Islet of Langerhans (tissue), 1 donor: ENCODE data around the gene TMEM132D.

Experiments used
- FAIRE-seq: peaks from one replicate; lab custom pipeline; 2011; peaks lifted over from hg19 to GRCh38; lab: Jason Lieb, UNC

Gene TMEM132D

DNA sequence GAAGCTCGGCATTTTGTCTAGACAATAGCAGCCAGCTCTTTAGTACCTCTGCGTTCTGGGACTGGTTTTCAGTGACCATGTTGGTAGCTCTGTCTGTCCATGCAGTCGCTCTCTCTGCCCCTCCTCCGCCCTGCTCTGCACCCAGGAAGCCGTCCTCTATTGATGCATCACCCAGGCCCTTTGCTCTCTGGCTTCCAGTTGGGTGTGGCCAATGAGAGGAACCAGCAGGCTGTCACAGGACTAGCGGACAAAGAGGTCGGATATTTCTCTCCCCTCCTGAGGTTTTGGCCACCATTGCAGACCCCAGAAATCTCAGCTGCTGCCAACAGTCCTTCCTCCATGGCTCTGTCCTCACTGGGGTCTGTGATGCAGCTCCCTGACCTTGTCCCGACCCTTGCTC is 180.6 kb downstream of the TMEM132D start:
- FAIRE-seq, result no peak

DNA sequence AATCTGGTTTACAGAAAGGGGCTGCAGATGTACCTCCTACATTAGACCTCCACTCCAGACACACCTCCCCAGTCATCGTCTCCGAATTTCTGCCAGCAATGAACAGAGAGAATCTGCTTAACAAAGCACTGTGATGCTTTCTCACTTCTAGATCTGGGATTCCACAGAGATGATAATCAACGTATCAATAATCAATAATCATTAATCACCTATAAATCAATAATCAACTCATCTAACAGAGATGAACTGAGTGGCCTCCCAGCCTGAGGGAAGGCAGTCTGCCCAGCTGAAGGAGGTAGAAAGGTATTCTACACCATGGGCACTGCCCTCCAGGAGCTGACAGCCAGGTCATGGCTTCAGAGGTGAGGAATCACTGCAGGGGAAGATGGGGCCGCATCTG is 183.2 kb downstream of the TMEM132D start:
- FAIRE-seq, result no peak

DNA sequence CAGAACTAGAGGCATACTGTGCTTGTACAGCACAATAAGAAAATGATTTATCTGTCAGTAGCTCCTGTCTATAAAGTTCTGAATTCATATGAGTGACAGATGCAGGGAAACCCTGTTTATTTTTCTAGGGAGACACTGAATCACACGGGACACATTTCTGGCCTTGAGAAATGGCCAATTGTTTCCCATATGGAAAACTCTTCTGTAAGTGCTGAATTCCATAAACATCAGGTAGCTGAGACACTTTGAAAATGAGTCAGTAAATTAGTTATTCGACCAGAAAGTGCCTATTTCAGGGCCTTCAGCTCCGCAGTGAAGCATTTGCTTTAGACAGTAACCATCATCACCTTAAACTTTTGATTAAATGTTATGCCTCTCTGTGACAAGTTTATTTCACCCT is 184.4 kb downstream of the TMEM132D start:
- no peak for FAIRE-seq

GRCh38 chr12:129717438-129717837 is 186.4 kb downstream of the TMEM132D start:
- no peak for FAIRE-seq

DNA sequence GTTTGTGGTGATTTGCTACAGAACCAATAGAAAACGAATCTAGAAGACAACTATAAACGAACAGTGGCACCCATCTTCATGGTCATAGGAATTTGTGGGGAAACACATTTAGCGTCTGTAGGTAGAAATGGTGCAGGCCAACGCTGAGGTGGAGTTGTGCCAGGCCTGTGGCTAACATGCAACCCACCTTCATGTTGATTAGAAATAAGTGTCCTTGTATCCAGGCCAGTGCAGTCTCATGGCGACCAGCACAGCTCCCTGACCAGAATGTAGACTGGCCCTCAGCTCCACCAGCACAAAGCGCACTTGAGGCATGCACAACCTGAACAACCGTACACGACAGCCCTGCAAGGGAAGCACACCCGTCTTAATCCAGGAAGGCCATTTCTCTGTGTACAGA is 187.0 kb downstream of the TMEM132D start:
- FAIRE-seq, result no peak

DNA sequence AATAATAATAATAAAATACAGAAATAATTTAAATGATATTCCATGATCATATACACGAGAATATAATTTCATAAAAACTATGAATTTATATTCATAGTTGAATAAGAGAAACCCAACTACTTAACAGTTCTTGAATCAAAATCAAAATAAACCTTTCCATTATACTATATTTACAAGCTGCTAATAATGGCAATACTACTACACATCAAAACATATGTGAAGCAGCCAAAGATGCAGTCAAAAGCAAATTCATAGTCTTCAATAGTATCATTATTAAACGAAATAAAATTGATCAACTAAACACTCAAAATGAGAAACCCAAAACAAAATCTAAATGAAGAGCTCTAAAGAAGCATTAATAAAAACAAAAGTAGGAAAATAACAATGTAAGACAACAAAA is 197.1 kb downstream of the TMEM132D start:
- FAIRE-seq, result peak; percentile 58

GRCh38 chr12:129704232-129704830 is 199.5 kb downstream of the TMEM132D start:
- FAIRE-seq, result no peak

GRCh38 chr12:129701631-129702101 is 202.2 kb downstream of the TMEM132D start:
- no peak for FAIRE-seq

GRCh38 chr12:129700036-129700435 is 203.8 kb downstream of the TMEM132D start:
- FAIRE-seq, result no peak

DNA sequence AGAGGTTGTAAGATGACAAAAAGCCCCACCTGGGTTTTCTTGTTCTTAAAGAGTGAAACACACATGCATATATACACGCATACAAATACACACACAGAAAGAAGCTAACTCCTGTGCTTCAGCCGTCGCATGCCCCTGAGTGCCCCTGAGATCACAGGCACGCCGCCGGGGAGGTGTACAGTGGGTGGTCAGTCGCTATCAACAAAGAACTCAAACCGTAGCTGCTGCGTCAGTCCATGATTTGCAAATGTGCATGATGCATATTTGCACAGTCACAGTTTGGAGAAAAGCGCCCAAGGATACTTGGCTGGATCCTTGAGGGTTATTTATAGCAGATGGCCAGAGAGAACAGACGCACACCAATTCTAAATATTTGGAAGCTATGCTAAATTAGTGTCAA is 206.9 kb downstream of the TMEM132D start:
- FAIRE-seq, result no peak

- FAIRE-seq, result no peak
Measured at GRCh38 chr12:129696405-129696804, 207.4 kb downstream of the TMEM132D start.

DNA sequence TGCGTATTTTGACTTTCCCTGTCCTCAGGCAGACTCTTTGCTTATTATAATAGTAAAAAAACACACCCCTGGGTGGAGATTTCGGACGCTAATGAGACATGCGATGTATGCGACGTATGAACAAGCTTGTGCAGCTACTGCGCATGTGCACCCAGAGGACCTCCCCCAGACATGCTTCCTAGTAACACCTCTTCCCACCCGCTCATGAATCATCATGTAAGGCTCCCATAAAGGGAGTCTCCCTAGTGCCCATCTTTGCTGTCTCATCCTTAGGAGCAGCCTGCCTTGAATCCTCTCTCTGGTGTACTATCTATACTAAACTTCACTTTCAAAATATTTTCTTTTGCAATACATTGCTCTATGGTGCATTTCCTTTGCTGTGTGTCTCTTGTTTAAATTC is 210.1 kb downstream of the TMEM132D start:
- FAIRE-seq, result no peak

GRCh38 chr12:129687731-129688130 is 216.1 kb downstream of the TMEM132D start:
- no peak for FAIRE-seq

- no peak for FAIRE-seq
Measured at GRCh38 chr12:129681830-129682229, 222.0 kb downstream of the TMEM132D start.

DNA sequence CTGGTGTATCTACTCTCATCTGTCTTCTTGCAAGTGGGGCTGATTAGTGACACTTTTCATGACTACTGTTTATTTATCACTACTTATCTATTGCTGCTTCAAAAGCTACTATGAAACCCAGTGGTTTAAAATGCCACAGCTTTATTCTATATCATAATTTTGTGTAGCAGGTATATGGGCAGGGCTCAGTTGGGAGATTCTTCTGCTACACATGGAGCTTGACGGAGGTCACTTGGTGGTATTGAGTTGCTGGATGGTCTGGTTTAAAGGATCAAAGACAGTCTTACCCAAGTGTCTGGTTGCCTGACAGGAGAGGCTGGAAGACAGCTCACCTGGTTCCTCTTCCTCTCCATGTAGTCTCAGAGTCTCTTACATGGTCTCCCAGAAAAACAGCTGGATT is 222.7 kb downstream of the TMEM132D start:
- FAIRE-seq, result no peak

DNA sequence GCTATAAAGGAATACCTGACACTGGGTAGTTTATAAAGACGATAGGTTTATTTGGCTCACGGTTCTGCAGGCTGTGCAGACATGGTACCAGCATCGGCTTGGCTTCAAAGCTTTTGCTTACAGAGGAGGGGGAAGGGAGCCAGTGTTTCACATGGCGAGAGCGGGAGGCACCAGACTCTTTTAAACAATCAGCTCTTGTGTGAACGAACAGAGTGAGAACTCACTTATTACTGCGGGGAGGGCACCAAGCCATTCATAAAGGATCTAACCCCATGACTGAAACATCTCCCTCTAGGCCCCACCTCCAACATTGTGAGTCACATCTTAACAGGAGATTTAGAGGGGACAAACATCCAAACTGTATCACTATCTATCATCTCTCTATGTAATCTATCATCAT is 227.4 kb downstream of the TMEM132D start:
- FAIRE-seq, result no peak

DNA sequence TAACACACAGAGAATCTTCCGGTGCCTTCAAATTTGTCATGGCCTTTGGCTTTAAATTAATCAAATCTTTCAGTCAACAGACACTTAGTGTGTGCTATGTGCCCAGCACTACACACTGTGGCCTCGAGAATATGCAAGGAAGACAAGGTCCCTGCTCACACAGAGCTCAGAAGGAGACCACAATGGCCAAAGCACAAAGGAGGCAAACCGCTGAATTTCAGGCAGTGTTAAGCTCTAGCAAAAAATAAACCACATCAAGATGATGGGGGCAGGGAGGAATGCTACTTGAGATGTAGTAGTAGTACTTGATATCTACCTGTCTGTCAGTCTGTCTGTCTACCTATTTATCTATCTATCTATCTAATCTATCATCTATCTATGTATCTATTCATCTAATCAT is 227.9 kb downstream of the TMEM132D start:
- FAIRE-seq, result no peak

GRCh38 chr12:129675496-129675895 is 228.3 kb downstream of the TMEM132D start:
- no peak for FAIRE-seq

- no peak for FAIRE-seq
Measured at GRCh38 chr12:129673806-129674205, 230.0 kb downstream of the TMEM132D start.

- FAIRE-seq, result no peak
Measured at GRCh38 chr12:129672110-129672509, 231.7 kb downstream of the TMEM132D start.

GRCh38 chr12:129670256-129670920 is 233.4 kb downstream of the TMEM132D start:
- FAIRE-seq, result no peak

DNA sequence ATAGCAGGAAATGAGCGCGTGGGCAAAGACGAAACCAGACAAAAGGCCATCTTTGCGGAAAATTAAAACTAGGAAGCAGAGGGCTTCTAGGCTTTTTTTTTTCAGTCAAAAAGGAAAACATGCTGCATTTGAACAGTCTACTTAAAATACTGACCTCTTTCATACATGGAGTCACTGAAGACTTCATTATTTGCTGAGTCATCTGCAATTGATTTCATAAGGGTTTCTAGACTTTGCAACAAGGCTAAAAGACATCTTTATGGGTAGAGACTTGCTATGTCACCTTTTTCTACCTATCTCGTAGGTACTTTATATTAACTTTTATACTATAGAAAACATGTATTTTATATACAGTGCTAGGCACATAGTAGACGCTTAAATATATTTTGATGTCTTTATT is 238.4 kb downstream of the TMEM132D start:
- peak; percentile 65 for FAIRE-seq

- FAIRE-seq, result no peak
Measured at GRCh38 chr12:129662234-129662633, 241.6 kb downstream of the TMEM132D start.

DNA sequence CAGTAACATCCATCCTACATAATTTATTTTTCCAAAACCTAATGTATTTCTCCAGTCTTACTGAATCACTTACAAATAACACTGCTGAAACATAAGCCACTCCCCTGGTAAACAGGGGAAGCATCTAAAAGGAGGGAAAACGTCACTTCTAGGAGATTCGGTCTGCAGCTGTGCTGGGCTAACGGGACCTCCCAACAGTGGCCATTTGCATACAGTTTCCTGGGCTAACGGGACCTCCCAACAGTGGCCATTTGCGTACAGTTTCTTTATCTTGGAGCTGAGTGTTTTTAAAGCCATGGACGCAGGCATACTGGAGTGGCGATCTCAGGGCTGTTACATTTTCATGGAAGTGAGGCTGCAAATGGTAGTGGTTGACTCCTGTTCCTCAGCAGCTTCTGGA is 242.9 kb downstream of the TMEM132D start:
- no peak for FAIRE-seq
